HepG2 (cell line): ENCODE measurements around the gene NDOR1. TPM values are rescaled to one million over a fixed set of nuclear protein-coding genes. Genes with fewer than 3 reads are reported as not detected.
A peak's percentile ranks its signal among the peaks of the same experiment; 100 is the strongest.

Experiments used
- ATM ChIP-seq: fragments of 450-650 bp; IDR thresholded peaks from 2 replicates; pipeline ENCODE4 v1.7.1; 2017; ENCODE audit warnings: mild to moderate bottlenecking, borderline replicate concordance
- IKZF1 ChIP-seq: fragments of 450-650 bp; IDR thresholded peaks from 2 replicates; pipeline ENCODE4 v1.7.1; 2016
- JUNB ChIP-seq: sonication (generic); formaldehyde crosslinking; IDR thresholded peaks from 2 replicates; pipeline ENCODE4 v1.8.0; 2022; ENCODE audit warnings: missing genetic modification reagents, mild to moderate bottlenecking, borderline replicate concordance
- KDM6A ChIP-seq: IDR thresholded peaks from 2 replicates; pipeline ENCODE4 v1.6.1; 2016; ENCODE audit warnings: low read depth
- KMT2A ChIP-seq: sonication (generic); formaldehyde crosslinking; IDR thresholded peaks from 2 replicates; pipeline ENCODE4 v1.4.0; 2020; ENCODE audit warnings: missing genetic modification reagents
- NFE2L1 ChIP-seq: sonication (generic); formaldehyde crosslinking; IDR thresholded peaks from 2 replicates; pipeline ENCODE4 v1.4.0; 2020; ENCODE audit warnings: missing genetic modification reagents, mild to moderate bottlenecking, borderline replicate concordance
- PAWR ChIP-seq: sonication (generic); formaldehyde crosslinking; IDR thresholded peaks from 2 replicates; pipeline ENCODE4 v1.4.0; 2020; ENCODE audit warnings: missing genetic modification reagents, mild to moderate bottlenecking, borderline replicate concordance
- PHF5A ChIP-seq: IDR thresholded peaks from one replicate; pipeline ENCODE4 v1.6.1; 2018; ENCODE audit warnings: low read depth, missing genetic modification reagents; ENCODE audit not compliant: unreplicated experiment
- POLR2AphosphoS2 ChIP-seq: IDR thresholded peaks from 2 replicates; pipeline ENCODE4 v1.6.1; 2011; ENCODE audit warnings: low read depth, low read length, improper control_type of control experiment
- TRIM24 ChIP-seq: sonication (generic); formaldehyde crosslinking; IDR thresholded peaks from 2 replicates; pipeline ENCODE4 v1.8.0; 2022; ENCODE audit warnings: mild to moderate bottlenecking, missing genetic modification reagents
- XRCC5 ChIP-seq: fragments of 200-400 bp; formaldehyde crosslinking; optimal IDR thresholded peaks from 2 replicates; pipeline ENCODE3; 2017; ENCODE audit warnings: mild to moderate bottlenecking, low read length
- ZNF234 ChIP-seq: sonication (generic); formaldehyde crosslinking; conservative IDR thresholded peaks from 2 replicates; pipeline ENCODE4 v1.5.1; 2020; ENCODE audit warnings: mild to moderate bottlenecking, missing genetic modification reagents
- ZNF296 ChIP-seq: sonication (generic); formaldehyde crosslinking; conservative IDR thresholded peaks from 2 replicates; pipeline ENCODE4 v1.5.0; 2020; ENCODE audit warnings: mild to moderate bottlenecking, missing genetic modification reagents
- ZNF441 ChIP-seq: sonication (generic); formaldehyde crosslinking; IDR thresholded peaks from 2 replicates; pipeline ENCODE4 v1.7.0; 2021; ENCODE audit warnings: missing genetic modification reagents, borderline replicate concordance
- ZNF660 ChIP-seq: sonication (generic); formaldehyde crosslinking; IDR thresholded peaks from 2 replicates; pipeline ENCODE4 v1.5.1; 2020; ENCODE audit warnings: mild to moderate bottlenecking, low read depth, missing genetic modification reagents, borderline replicate concordance
- ZNF768 ChIP-seq: sonication (generic); formaldehyde crosslinking; IDR thresholded peaks from 2 replicates; pipeline ENCODE4 v1.4.0; 2020; ENCODE audit warnings: missing genetic modification reagents
- ZNF782 ChIP-seq: sonication (generic); formaldehyde crosslinking; IDR thresholded peaks from 2 replicates; pipeline ENCODE4 v1.4.0; 2020; ENCODE audit warnings: missing genetic modification reagents, mild to moderate bottlenecking, borderline replicate concordance
- ZNF841 ChIP-seq: sonication (generic); formaldehyde crosslinking; IDR thresholded peaks from 2 replicates; pipeline ENCODE4 v1.8.1; 2023; ENCODE audit warnings: missing genetic modification reagents, borderline replicate concordance
- polyA plus RNA-seq, 8 experiments: library from polyadenylated mRNA; depleted of rRNA in 3 of 8; stranded (reverse) in 7 of 8; unstranded in 1 of 8; fragments of >200 nt; fragmentation: Illumina TruSeq in 4 of 8; extraction: Trizol in 4 of 8; gene quantifications; 2 replicates each; pipeline versions ENCODE4 v1.2.1 to v1.2.3, GENCODE V29; 2011 to 2016; ENCODE audit warnings: low read depth in 4 of 8, missing spikeins in 1 of 8, mixed read lengths in 1 of 8; ENCODE audit not compliant: insufficient read depth in 1 of 8
- total RNA-seq, 5 experiments: library from RNA; depleted of rRNA; stranded (reverse); fragments of >200 nt; fragmentation: Illumina TruSeq; extraction: Trizol; gene quantifications; 2 replicates each; pipeline ENCODE4 v1.2.3, GENCODE V29; 2016; ENCODE audit warnings: low read depth in 1 of 5
- TF ChIP-seq, protein P1 (sequence below), 2 experiments: sonication (generic) in 1 of 2; formaldehyde crosslinking in 1 of 2; IDR thresholded peaks; 2 replicates each; pipeline versions ENCODE4 v1.4.0 to v1.6.1; 2016 to 2020; ENCODE audit warnings: borderline replicate concordance in 1 of 2, low read depth in 1 of 2, mild to moderate bottlenecking in 1 of 2, missing genetic modification reagents in 1 of 2
- TF ChIP-seq, protein P2 (sequence below): sonication (generic); formaldehyde crosslinking; IDR thresholded peaks from 2 replicates; pipeline ENCODE4 v1.5.0; 2020; ENCODE audit warnings: mild to moderate bottlenecking, missing genetic modification reagents
- TF ChIP-seq, protein P3 (sequence below): sonication (generic); formaldehyde crosslinking; IDR thresholded peaks from 2 replicates; pipeline ENCODE4 v1.5.1; 2020; ENCODE audit warnings: missing genetic modification reagents, mild to moderate bottlenecking, borderline replicate concordance

The NDOR1 gene
- total and polyA plus RNA-seq, 2 of the 13 experiments (the other 11 are each of a cell fraction or from before 2014, with no cell fraction given): 3.6 to 8.7 TPM

DNA sequence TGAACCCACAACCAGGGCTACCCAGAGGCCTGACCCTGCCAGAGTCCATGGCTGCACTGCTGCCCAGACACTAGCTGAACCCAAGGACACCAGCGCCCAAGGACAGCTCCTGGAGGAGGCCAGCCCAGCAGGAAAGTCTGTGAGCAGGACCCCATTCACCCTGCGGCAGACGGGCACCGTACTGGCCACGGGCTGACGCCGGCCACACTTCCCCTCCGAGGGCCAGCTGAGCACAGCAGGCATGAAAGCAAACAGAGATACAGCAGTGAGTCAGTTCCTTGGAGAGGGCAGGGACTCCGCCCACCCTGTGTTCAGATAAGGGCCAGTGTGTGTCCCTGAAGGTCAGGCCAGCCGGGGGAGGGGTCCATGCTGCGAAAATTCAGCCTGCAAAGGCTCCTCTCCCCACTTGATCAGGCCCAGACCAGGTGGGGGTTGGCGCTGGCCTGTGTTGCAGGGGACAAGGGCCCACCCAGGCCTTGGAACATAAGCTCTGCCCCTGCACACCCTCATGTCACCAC lies 13.3 kb downstream of the NDOR1 start (continued):
- TF ChIP-seq ZNF441: 0 out of 2 replicates have a peak, but pooled peaks have one; percentile 28
- TF ChIP-seq, protein P1, sequence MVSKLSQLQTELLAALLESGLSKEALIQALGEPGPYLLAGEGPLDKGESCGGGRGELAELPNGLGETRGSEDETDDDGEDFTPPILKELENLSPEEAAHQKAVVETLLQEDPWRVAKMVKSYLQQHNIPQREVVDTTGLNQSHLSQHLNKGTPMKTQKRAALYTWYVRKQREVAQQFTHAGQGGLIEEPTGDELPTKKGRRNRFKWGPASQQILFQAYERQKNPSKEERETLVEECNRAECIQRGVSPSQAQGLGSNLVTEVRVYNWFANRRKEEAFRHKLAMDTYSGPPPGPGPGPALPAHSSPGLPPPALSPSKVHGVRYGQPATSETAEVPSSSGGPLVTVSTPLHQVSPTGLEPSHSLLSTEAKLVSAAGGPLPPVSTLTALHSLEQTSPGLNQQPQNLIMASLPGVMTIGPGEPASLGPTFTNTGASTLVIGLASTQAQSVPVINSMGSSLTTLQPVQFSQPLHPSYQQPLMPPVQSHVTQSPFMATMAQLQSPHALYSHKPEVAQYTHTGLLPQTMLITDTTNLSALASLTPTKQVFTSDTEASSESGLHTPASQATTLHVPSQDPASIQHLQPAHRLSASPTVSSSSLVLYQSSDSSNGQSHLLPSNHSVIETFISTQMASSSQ (IDR thresholded peaks at IDR 0.05; ENCODE audit: low read depth): no peak
- TF ChIP-seq, protein P1 (CRISPR knock-in tag; IDR thresholded peaks at IDR 0.05; ENCODE audit: borderline replicate concordance): no peak
- no peak for TF ChIP-seq ZNF234 (CRISPR knock-in tag)
- TF ChIP-seq IKZF1: no peak
- TF ChIP-seq, protein P2, sequence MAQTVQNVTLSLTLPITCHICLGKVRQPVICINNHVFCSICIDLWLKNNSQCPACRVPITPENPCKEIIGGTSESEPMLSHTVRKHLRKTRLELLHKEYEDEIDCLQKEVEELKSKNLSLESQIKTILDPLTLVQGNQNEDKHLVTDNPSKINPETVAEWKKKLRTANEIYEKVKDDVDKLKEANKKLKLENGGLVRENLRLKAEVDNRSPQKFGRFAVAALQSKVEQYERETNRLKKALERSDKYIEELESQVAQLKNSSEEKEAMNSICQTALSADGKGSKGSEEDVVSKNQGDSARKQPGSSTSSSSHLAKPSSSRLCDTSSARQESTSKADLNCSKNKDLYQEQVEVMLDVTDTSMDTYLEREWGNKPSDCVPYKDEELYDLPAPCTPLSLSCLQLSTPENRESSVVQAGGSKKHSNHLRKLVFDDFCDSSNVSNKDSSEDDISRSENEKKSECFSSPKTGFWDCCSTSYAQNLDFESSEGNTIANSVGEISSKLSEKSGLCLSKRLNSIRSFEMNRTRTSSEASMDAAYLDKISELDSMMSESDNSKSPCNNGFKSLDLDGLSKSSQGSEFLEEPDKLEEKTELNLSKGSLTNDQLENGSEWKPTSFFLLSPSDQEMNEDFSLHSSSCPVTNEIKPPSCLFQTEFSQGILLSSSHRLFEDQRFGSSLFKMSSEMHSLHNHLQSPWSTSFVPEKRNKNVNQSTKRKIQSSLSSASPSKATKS: no peak
- TF ChIP-seq KMT2A (CRISPR knock-in tag): no peak
- no peak for TF ChIP-seq PHF5A (CRISPR knock-in tag)
- peak; percentile 86 for TF ChIP-seq JUNB (CRISPR knock-in tag)
- no peak for TF ChIP-seq ZNF841
- no peak for TF ChIP-seq ZNF660 (CRISPR knock-in tag)
- no peak for TF ChIP-seq ZNF782 (CRISPR knock-in tag)
- TF ChIP-seq ZNF296: peak; percentile 81; the same call in 1 of the 2 replicates
- no peak for TF ChIP-seq NFE2L1 (CRISPR knock-in tag)
- no peak for TF ChIP-seq PAWR
- TF ChIP-seq, protein P3, sequence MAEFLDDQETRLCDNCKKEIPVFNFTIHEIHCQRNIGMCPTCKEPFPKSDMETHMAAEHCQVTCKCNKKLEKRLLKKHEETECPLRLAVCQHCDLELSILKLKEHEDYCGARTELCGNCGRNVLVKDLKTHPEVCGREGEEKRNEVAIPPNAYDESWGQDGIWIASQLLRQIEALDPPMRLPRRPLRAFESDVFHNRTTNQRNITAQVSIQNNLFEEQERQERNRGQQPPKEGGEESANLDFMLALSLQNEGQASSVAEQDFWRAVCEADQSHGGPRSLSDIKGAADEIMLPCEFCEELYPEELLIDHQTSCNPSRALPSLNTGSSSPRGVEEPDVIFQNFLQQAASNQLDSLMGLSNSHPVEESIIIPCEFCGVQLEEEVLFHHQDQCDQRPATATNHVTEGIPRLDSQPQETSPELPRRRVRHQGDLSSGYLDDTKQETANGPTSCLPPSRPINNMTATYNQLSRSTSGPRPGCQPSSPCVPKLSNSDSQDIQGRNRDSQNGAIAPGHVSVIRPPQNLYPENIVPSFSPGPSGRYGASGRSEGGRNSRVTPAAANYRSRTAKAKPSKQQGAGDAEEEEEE: no peak
- no peak for TF ChIP-seq KDM6A
- no peak for TF ChIP-seq XRCC5
- peak; percentile 33; the same call in 1 of the 2 replicates for TF ChIP-seq ZNF768 (CRISPR knock-in tag)
- TF ChIP-seq ATM: no peak
- TF ChIP-seq POLR2AphosphoS2: no peak
- TF ChIP-seq TRIM24: no peak
